GM12892 (cell line): Measurements from ENCODE around the gene GNB1L. TPM values are rescaled to one million over a fixed set of nuclear protein-coding genes. Genes with fewer than 3 reads are reported as not detected.

Experiments used
- DNase-seq: peaks from one replicate; pipeline ENCODE4 v3.0.0; 2011; ENCODE audit not compliant: insufficient read length
- FAIRE-seq: peaks from 2 replicates; lab custom pipeline; 2011; peaks lifted over from hg19 to GRCh38; lab: Jason Lieb, UNC
- POLR2A ChIP-seq: IDR thresholded peaks from 2 replicates; pipeline ENCODE4 v1.6.1; 2011; ENCODE audit warnings: low read depth, low read length, control low read depth
- POLR2AphosphoS5 ChIP-seq: IDR thresholded peaks from 2 replicates; pipeline ENCODE4 v1.6.1; 2011; ENCODE audit warnings: low read depth, low read length, control low read depth
- TAF1 ChIP-seq: IDR thresholded peaks from 2 replicates; pipeline ENCODE4 v1.6.1; 2011; ENCODE audit warnings: low read depth, mild to moderate bottlenecking, control low read depth, low read length, borderline replicate concordance
- polyA plus RNA-seq: library from polyadenylated mRNA; unstranded; fragments of >200 nt; gene quantifications from one replicate; pipeline ENCODE4 v1.2.1, GENCODE V29; 2012; ENCODE audit warnings: missing spikeins, inconsistent platforms; ENCODE audit not compliant: missing spikeins

GNB1L gene
- polyA plus RNA-seq: 1.6 TPM

GRCh38 chr22:19854778-19855503 lies at the start of gene GNB1L, which contains the start of gene RTL10:
TSS of gene GNB1L (minus strand) at chr22:19854874. CDS start at chr22:19821355, 33,519 bp downstream.
TSS of gene RTL10 (minus strand) at chr22:19854874. CDS start at chr22:19852261, 2,613 bp downstream.
- TF ChIP-seq TAF1 (peak; percentile 85), POLR2A (peak; percentile 92), POLR2AphosphoS5 (peak; percentile 90)
- peak; percentile 99 for FAIRE-seq

GRCh38 chr22:19904174-19904856 lies 49.6 kb upstream of the GNB1L start:
- no peak for DNase-seq
- FAIRE-seq: no peak
- no peak for TF ChIP-seq POLR2A

More at GRCh38 chr22:19854778-19855503, at the start of gene GNB1L, which contains the start of gene RTL10:
- DNase-seq: peak; percentile 95

GRCh38 chr22:19903513-19903912 lies 48.8 kb upstream of the GNB1L start:
- FAIRE-seq (no peak), DNase-seq (no peak)
- no peak for TF ChIP-seq POLR2A
- TF ChIP-seq POLR2AphosphoS5: no peak
- no peak for TF ChIP-seq TAF1

- FAIRE-seq (no peak), DNase-seq (no peak)
- TF ChIP-seq TAF1 (no peak), POLR2A (no peak), POLR2AphosphoS5 (no peak)
Observed at GRCh38 chr22:19903031-19903430, 48.4 kb upstream of the GNB1L start.

- DNase-seq (no peak), FAIRE-seq (no peak)
- TF ChIP-seq POLR2A (no peak), TAF1 (no peak), POLR2AphosphoS5 (no peak)
Observed at GRCh38 chr22:19902245-19902715, 47.6 kb upstream of the GNB1L start.

GRCh38 chr22:19901577-19902244 lies 47.0 kb upstream of the GNB1L start:
- FAIRE-seq: no peak
- DNase-seq: no peak
- TF ChIP-seq POLR2A (no peak), TAF1 (no peak), POLR2AphosphoS5 (no peak)

GRCh38 chr22:19900707-19901436 lies 46.2 kb upstream of the GNB1L start:
- TF ChIP-seq POLR2AphosphoS5: no peak
- no peak for TF ChIP-seq POLR2A
- TF ChIP-seq TAF1: no peak
- no peak for FAIRE-seq
- DNase-seq: no peak

GRCh38 chr22:19898831-19899567 lies 44.3 kb upstream of the GNB1L start:
- no peak for FAIRE-seq
- TF ChIP-seq POLR2A (no peak), POLR2AphosphoS5 (no peak), TAF1 (no peak)
- no peak for DNase-seq

- no peak for FAIRE-seq
- no peak for DNase-seq
Observed at GRCh38 chr22:19898145-19898544, 43.5 kb upstream of the GNB1L start.

GRCh38 chr22:19897726-19898125 lies 43.1 kb upstream of the GNB1L start:
- no peak for FAIRE-seq

More at GRCh38 chr22:19898145-19898544, 43.5 kb upstream of the GNB1L start:
- TF ChIP-seq POLR2A (no peak), TAF1 (no peak), POLR2AphosphoS5 (no peak)

More at GRCh38 chr22:19897726-19898125, 43.1 kb upstream of the GNB1L start:
- TF ChIP-seq TAF1: no peak
- TF ChIP-seq POLR2AphosphoS5: no peak
- TF ChIP-seq POLR2A: no peak
- no peak for DNase-seq
